Aorta (tissue), 5 donors: ENCODE measurements around the gene PDZRN4. TPM values are rescaled to one million over a fixed set of nuclear protein-coding genes. Genes with fewer than 3 reads are reported as not detected.
"Not testable (repeated sequence)": the region's sequence is repeated elsewhere in the genome, so short reads cannot be mapped to it uniquely, and the experiment has no call there.

Experiments
- ATAC-seq: fragments of 200-7000 bp; cut with Tn5 transposase; one replicate; pipeline ENCODE4 v1.9.1; 2022; ENCODE audit warnings: moderate library complexity; ENCODE audit not compliant: low FRiP score
- DNase-seq, 2 donors: peaks; one replicate each; pipeline ENCODE4 v3.0.0-alpha.2; 2020
- H3K27ac ChIP-seq, 2 donors: one replicate each; pipeline ENCODE4 v1.5.1; 2013; ENCODE audit warnings: low read length in 2 of 2, mild to moderate bottlenecking in 2 of 2, moderate library complexity in 2 of 2, control low read depth in 1 of 2, inconsistent platforms in 1 of 2, low read depth in 1 of 2
- H3K27me3 ChIP-seq, 2 donors: one replicate each; pipeline ENCODE4 v1.6.1; 2013; ENCODE audit warnings: control low read depth in 1 of 2, low read length in 1 of 2, mild to moderate bottlenecking in 1 of 2, moderate library complexity in 1 of 2; ENCODE audit not compliant: insufficient read depth in 2 of 2, control insufficient read depth in 1 of 2
- H3K36me3 ChIP-seq, 2 donors: one replicate each; pipeline ENCODE4 v1.6.1; 2013; ENCODE audit warnings: control low read depth in 1 of 2, low read length in 1 of 2, mild to moderate bottlenecking in 1 of 2; ENCODE audit not compliant: insufficient read depth in 2 of 2, control insufficient read depth in 1 of 2
- H3K4me1 ChIP-seq, 2 donors: one replicate each; pipeline ENCODE4 v1.6.1; 2013; ENCODE audit warnings: low read length in 2 of 2, control low read depth in 1 of 2, mild to moderate bottlenecking in 1 of 2, moderate library complexity in 1 of 2; ENCODE audit not compliant: insufficient read depth in 2 of 2, control insufficient read depth in 1 of 2
- H3K4me3 ChIP-seq, 2 donors: one replicate each; pipeline ENCODE4 v1.5.1; 2013; ENCODE audit warnings: low read length in 2 of 2, control low read depth in 1 of 2, mild to moderate bottlenecking in 1 of 2
- H3K9me3 ChIP-seq: one replicate; pipeline ENCODE4 v1.6.1; 2013; ENCODE audit warnings: mild to moderate bottlenecking, low read length; ENCODE audit not compliant: control insufficient read depth
- WGBS, 2 donors: extraction: QIAGEN DNeasy Blood & Tissue Kit; methylation state at CpG; one replicate each; pipeline ENCODE4 v1.1.7; 2013; 5-methylcytosine and 5-hydroxymethylcytosine counted together
- intact Hi-C, 2 donors: fragments of 100-400 bp; cut with DNase I; formaldehyde crosslinking; loops; one replicate each; pipeline versions ENCODE4 v1.14.2 to v1.15.0; 2022
- polyA plus RNA-seq, 2 donors: library from polyadenylated mRNA; stranded (reverse); fragments of 200-250 nt; gene quantifications; one replicate each; pipeline ENCODE4 v1.2.3, GENCODE V29; 2013
- total RNA-seq, 2 donors: library from RNA; stranded (reverse); fragmentation: NEBNext Ultra II Directional; extraction: Animal tissue kit (Norgen Biotek cat#: 25700); gene quantifications; one replicate each; pipeline ENCODE4 v1.2.1, GENCODE V29; 2021
- donor health status: healthy with polysubstance abuse.
- donor health status: Bipolar disorder and iron deficiency.
- donor health status: DM: no; HTN: no; CAD: no.
- donor health status: DM: no; HTN: no; CAD: no.
- donor health status: DM: yes; HTN: yes; CAD: no.

PDZRN4 gene
- total and polyA plus RNA-seq, 4 donors = 1.2 to 11.2 (median 4.3) TPM

DNA sequence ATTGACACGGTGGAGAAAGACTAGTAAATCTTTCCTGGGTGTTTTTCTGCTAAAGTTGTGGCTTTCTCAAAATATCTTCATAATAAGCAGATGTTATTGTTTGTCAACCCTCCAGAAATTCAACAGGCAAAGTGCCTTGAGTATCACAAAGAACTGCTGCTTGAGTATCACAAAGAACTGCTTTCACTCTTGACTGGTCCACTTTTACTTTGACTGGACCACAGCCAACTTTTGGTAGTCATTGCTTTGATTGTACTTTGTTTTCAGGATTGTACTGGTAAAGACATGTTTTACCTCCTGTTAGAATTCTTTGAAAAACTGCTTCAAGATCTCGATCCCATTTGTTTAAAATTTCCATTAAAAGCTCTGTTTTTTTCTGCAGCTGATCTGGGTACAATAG lies 62.6 kb downstream of the PDZRN4 start:
- Histone ChIP-seq H3K36me3 (no peaks in the 10 kb centered on the region), H3K27me3 (no peaks in the 10 kb centered on the region), H3K4me3 (no peak overlapping the region), H3K9me3 (no peaks in the 10 kb centered on the region), H3K4me1 (peaks cover 0 to 2% of the 10 kb centered on the region in 2 donors), H3K27ac (no peak overlapping the region)
- intact Hi-C loops = no loop called here
- no peak for DNase-seq
- ATAC-seq = no peak
- 49 to 55% methylated on average over 2 of the region's 2 CpGs for WGBS, 2 donors

GRCh38 chr12:41254004-41254914 lies 66.1 kb downstream of the PDZRN4 start:
- no peak for ATAC-seq
- Histone ChIP-seq H3K9me3 (no peaks in the 10 kb centered on the region), H3K4me3 (no peak overlapping the region), H3K4me1 (no peaks in the 10 kb centered on the region), H3K27me3 (no peaks in the 10 kb centered on the region), H3K36me3 (no peaks in the 10 kb centered on the region), H3K27ac (no peak overlapping the region)
- 79 to 90% methylated on average over 4 of the region's 4 CpGs for WGBS, 2 donors
- intact Hi-C loops = no loop called here
- DNase-seq = no peak

- intact Hi-C loops, ATAC-seq, H3K27me3 ChIP-seq, H3K4me3 ChIP-seq, DNase-seq, H3K36me3 ChIP-seq, H3K9me3 ChIP-seq, H3K4me1 ChIP-seq, H3K27ac ChIP-seq: not testable (repeated sequence)
- WGBS, 2 donors = 84 to 89% methylated on average over 6 of the region's 6 CpGs
Observed at GRCh38 chr12:41263196-41263595, 75.1 kb downstream of the PDZRN4 start.

DNA sequence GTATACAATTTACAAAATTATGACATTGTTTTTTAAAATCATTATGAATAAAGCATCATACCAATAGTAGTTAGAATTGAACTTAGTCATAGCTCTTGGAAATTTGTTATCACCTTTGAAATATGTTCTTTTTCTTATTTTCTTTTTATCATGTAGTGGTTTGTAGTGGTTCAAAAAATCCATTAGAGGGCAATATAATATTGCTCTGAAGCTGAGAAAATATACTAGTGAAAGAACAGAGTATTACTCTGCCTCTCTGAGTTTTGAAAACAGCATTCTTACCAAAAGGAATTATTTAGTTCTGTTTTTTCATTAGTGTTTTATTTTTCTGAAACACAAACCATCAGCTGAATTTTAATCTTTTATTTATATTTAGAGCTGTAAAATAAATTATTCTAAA lies 76.2 kb downstream of the PDZRN4 start:
- H3K9me3 ChIP-seq = no peaks in the 10 kb centered on the region
- DNase-seq = no peak
- no peak for ATAC-seq
- H3K27me3 ChIP-seq = no peaks in the 10 kb centered on the region
- peaks cover 0 to 2% of the 10 kb centered on the region in 2 donors for H3K4me1 ChIP-seq
- no peak overlapping the region for H3K4me3 ChIP-seq
- no peak overlapping the region for H3K27ac ChIP-seq
- intact Hi-C loops = no loop called here
- H3K36me3 ChIP-seq = no peaks in the 10 kb centered on the region

DNA sequence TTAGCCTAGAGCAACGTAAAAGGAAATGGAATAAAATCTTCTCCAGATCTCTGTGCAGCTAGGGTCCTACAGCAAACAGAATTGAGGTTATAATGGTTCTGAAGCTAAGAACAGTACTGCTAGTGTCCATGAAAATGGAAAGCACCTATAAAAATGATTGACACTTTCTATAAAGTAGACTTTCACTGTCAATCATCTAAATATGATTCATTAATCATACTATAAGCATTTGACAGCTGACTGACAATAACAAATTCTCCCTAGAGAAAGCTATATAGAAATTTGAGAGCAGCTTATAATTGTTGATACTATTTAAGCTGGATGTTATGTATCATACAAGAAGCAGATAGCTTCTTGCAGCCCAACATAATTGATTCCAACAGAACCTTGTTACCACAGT lies 80.9 kb downstream of the PDZRN4 start:
- DNase-seq (no peak), ATAC-seq (no peak)
- Histone ChIP-seq H3K36me3 (no peaks in the 10 kb centered on the region), H3K9me3 (no peaks in the 10 kb centered on the region), H3K27ac (no peak overlapping the region), H3K27me3 (no peaks in the 10 kb centered on the region), H3K4me1 (peaks cover 0 to 2% of the 10 kb centered on the region in 2 donors), H3K4me3 (no peak overlapping the region)
- intact Hi-C loops = no loop called here
- WGBS, 2 donors = 87 to 90% methylated on average over 1 of the region's 1 CpG

GRCh38 chr12:41271489-41271888 lies 83.4 kb downstream of the PDZRN4 start:
- Histone ChIP-seq H3K4me3 (no peak overlapping the region), H3K27ac (no peak overlapping the region), H3K9me3 (no peaks in the 10 kb centered on the region), H3K4me1 (peaks cover 0 to 2% of the 10 kb centered on the region in 2 donors), H3K27me3 (no peaks in the 10 kb centered on the region), H3K36me3 (no peaks in the 10 kb centered on the region)
- WGBS, 2 donors = 77 to 82% methylated on average over 3 of the region's 3 CpGs
- intact Hi-C loops = loop anchor here in 1 of 2 donors (5.0 kb wide), 1 partner anchor 751 kb away; no protein-coding TSS in a partner anchor
- ATAC-seq (no peak), DNase-seq (no peak)

- H3K27me3 ChIP-seq = no peaks in the 10 kb centered on the region
- ATAC-seq (no peak), DNase-seq (no peak)
- no peaks in the 10 kb centered on the region for H3K36me3 ChIP-seq
- no peaks in the 10 kb centered on the region for H3K9me3 ChIP-seq
- WGBS, 2 donors = 85 to 86% methylated on average over 2 of the region's 2 CpGs
- intact Hi-C loops = loop anchor here (5.0 kb wide), 1 partner anchor 748 kb away; no protein-coding TSS in a partner anchor
- H3K4me1 ChIP-seq = no peaks in the 10 kb centered on the region
- H3K4me3 ChIP-seq = no peak overlapping the region
- no peak overlapping the region for H3K27ac ChIP-seq
Observed at GRCh38 chr12:41274643-41275042, 86.5 kb downstream of the PDZRN4 start.

GRCh38 chr12:41277100-41277945 lies 89.2 kb downstream of the PDZRN4 start:
- H3K9me3 ChIP-seq = no peaks in the 10 kb centered on the region
- no peak overlapping the region for H3K4me3 ChIP-seq
- WGBS, 2 donors = 36 to 40% methylated on average over 15 of the region's 15 CpGs
- no peak for ATAC-seq
- intact Hi-C loops = loop anchor here in 1 of 2 donors (5.0 kb wide), 1 partner anchor 745 kb away; no protein-coding TSS in a partner anchor
- H3K27ac ChIP-seq = no peak overlapping the region
- H3K4me1 ChIP-seq = no peaks in the 10 kb centered on the region
- H3K27me3 ChIP-seq = no peaks in the 10 kb centered on the region
- no peak for DNase-seq
- H3K36me3 ChIP-seq = no peaks in the 10 kb centered on the region
